GM12892 (cell line): Measurements from ENCODE around the gene TAF11L12.

Experiments used
- POLR2A ChIP-seq: IDR thresholded peaks from 2 replicates; pipeline ENCODE4 v1.6.1; 2011; ENCODE audit warnings: low read depth, low read length, control low read depth
- POLR2AphosphoS5 ChIP-seq: IDR thresholded peaks from 2 replicates; pipeline ENCODE4 v1.6.1; 2011; ENCODE audit warnings: low read depth, low read length, control low read depth
- TAF1 ChIP-seq: IDR thresholded peaks from 2 replicates; pipeline ENCODE4 v1.6.1; 2011; ENCODE audit warnings: low read depth, mild to moderate bottlenecking, control low read depth, low read length, borderline replicate concordance

DNA sequence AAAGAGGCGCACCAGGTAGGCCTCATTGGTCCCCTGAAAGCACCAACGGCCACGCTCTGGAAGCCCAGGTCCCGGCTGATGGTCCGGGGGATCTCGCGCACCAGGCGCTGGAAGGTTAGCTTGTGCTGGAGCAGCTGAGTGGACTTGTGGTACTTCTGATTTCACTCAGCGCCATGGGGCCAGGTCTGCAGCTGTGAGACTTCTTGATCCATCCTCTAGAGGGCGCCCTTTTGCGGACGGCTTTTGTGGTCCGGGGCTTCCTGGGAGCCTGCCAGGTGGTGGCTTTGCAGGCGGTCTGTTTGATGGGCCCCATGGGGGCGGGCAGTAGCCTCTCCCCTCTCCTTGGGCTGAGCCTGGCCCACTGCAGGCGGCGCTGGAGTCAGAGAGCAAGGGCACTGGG lies 10.4 kb downstream of the TAF11L12 start:
- TF ChIP-seq TAF1 (no peak), POLR2AphosphoS5 (no peak), POLR2A (no peak)
